AG09309 (cell line): ENCODE results near the gene SEC61A1.

ENCODE experiments used
- DNase-seq: peaks from one replicate; pipeline ENCODE4 v3.0.0-alpha.2; 2010; ENCODE audit warnings: low read depth
- H3K4me3 ChIP-seq: 2 replicates; pipeline ENCODE4 v1.5.1; 2011; ENCODE audit warnings: mild to moderate bottlenecking, low read depth, low read length, moderate library complexity; ENCODE audit not compliant: control insufficient read depth
- TF ChIP-seq, protein P1 (sequence below): IDR thresholded peaks from 2 replicates; pipeline ENCODE4 v1.5.1; 2011; ENCODE audit warnings: mild to moderate bottlenecking, low read depth, low read length, inconsistent platforms; ENCODE audit not compliant: insufficient read depth, control insufficient read depth; ENCODE audit errors: missing control alignments

SEC61A1 gene

DNA sequence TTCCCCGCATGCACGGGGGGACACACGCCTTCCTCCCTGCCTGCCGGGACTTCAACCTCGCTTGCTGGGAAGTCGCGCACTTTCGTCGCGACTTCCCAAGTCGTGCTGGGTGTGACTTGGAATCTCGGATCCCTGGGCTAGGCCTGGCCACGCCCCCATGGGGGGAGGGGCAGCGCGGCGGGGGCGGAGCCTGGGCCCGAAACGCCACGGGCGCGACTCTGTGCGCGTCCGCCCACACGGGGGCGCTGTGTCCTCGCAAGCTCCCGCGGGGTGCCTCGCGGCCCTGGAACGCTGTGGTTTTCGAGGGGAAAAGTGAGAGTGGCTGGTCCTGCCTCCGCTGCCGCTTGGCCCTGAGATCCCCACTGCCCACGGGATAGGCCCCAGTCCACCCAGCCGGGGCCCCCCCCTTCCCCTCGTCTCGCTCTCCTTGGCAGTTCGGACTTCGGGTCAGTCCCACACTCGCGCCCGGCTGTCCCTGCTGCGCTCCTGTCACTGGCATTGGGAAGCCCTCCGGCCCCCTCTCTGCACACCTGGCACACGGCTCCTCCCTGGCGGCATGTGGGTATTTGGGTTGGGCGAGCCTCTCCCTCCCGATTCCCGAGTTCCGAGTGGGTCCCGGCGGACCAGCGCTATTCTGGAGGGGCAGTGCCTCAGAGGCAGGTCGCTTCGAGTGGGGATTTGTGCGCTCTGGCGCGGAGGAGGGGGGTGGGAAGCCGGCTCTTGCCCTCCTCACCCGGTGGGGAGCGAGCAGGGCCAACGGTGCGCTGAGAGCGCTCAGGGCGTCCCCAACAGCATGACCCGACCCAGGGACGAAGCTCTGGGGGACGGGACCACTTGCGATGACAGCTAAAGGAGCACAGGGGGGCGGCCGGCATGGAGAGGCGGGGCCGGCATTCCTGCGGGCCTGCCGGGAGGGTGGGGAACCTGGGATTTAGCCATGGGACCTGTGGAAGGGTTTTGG is 23.6 kb downstream of the SEC61A1 start:
- H3K4me3 ChIP-seq: peak overlapping the region; percentile 13
- TF ChIP-seq, protein P1, sequence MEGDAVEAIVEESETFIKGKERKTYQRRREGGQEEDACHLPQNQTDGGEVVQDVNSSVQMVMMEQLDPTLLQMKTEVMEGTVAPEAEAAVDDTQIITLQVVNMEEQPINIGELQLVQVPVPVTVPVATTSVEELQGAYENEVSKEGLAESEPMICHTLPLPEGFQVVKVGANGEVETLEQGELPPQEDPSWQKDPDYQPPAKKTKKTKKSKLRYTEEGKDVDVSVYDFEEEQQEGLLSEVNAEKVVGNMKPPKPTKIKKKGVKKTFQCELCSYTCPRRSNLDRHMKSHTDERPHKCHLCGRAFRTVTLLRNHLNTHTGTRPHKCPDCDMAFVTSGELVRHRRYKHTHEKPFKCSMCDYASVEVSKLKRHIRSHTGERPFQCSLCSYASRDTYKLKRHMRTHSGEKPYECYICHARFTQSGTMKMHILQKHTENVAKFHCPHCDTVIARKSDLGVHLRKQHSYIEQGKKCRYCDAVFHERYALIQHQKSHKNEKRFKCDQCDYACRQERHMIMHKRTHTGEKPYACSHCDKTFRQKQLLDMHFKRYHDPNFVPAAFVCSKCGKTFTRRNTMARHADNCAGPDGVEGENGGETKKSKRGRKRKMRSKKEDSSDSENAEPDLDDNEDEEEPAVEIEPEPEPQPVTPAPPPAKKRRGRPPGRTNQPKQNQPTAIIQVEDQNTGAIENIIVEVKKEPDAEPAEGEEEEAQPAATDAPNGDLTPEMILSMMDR: peak; percentile 72
- no peak for DNase-seq

DNA sequence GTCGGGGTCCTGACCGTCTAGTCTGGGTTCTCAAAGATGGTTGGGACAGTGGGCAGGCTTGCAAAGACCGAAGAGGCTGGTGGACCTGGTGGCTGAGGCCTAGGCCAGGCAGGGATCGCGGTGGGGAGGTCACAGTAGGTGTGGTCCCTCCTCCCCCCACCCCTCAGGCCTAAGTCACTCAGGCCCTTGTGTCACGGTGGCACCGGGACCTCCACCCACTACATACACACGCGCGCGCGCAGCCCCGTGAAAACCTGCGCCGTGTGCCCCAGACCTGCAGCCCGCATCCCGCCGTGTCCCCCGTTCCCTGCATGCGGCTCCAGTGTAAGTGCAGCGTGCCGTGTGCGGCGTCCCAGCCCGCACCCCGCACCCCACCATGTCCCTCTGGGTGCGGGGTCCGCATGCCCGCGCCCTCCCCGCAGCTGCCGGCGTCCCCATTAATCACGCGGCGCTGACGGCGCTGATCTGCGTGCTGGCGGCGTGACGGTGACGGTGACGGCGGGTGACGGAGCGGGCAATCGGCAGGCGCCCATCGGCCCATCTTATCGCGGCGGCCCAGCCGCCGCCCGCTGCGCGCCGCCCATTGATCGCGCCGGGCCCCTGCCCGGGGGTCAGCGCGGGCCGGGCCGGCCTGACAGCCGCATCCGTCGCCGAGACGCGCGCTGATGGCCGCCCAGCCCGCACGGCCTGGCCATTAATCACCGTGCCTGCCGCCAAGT is 24.4 kb downstream of the SEC61A1 start:
- TF ChIP-seq, protein P1: no peak
- DNase-seq: no peak
- H3K4me3 ChIP-seq: no peak overlapping the region

DNA sequence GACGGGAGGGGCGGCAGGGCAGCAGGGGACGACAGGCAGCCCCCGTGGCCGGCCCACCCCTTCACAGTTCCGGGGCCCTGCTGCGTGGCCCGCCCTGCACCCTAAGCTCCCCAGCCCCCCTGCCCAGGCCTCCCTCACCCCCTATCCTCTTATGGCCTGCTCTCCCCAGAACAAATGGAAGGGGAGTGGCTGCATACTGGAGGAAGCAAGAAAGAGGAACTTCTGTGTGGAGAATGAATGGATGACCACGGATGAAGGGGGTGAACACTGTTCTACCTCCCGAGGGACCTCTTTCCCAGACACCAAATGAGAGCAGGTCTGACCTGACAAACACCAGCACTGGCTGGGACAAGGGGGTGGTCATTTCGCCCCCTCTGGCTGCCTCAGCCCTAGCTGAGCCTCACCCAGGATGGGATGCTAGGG is 25.0 kb downstream of the SEC61A1 start:
- TF ChIP-seq, protein P1: no peak
- H3K4me3 ChIP-seq: no peak overlapping the region
- no peak for DNase-seq

DNA sequence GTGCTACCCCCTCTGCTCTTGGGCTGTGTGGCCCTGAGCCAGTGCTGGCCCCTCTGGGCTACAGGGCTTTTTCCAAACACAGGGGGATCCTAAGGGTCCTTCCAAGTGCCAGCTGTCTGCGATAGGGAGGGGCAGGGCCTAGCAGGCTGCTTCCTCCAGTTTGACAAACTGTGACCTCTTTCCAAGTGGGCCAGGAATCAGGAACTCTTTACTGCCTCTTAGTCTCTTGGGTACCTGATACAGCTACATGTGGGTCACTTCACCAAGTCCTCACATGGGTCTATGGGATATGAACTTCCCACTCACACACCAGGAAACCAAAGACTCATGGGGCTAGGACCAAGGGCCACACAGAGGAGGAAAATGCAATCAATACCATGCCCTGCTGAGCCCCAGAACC is 25.4 kb downstream of the SEC61A1 start:
- TF ChIP-seq, protein P1: no peak
- no peak for DNase-seq
- H3K4me3 ChIP-seq: no peak overlapping the region

DNA sequence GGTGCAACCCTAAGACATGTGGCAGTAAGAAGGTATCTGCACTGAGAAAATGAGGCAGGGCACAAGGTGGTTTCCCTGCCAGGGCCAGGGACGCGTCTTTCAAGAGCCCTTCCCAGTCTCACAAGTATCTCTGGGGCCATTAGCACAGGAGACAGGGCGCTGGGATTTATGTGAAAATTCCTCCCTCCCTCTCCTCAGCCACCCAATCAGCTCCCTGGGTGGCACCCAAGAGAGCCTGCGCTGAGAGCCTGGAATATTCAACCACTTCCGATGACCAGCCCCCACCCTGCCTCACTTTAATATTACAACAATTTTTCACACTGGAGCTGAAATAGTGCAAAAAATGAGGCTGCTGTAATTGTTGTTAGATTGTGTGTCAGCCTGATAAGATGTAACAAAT is 26.1 kb downstream of the SEC61A1 start:
- no peak overlapping the region for H3K4me3 ChIP-seq
- TF ChIP-seq, protein P1: no peak
- no peak for DNase-seq

DNA sequence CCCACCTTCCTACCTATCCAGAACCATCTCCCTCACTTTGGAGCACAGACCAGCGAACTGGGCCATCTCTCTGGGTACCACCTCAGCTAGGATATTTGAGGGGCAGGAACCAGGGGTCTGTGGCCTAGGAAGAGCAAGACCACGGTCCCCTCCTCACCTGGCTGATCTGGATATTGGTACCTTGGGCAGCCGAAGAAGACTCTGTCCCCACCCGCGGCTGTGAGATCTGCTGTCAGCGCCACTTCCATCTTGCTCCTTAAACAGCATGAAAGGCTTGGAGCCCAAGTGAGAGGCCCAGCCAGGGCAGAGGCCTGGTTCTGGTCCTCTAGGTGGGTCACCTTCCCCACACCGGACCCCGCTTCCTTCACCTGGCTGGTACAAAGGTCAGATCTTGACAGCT is 26.6 kb downstream of the SEC61A1 start:
- H3K4me3 ChIP-seq: no peak overlapping the region
- TF ChIP-seq, protein P1: no peak
- no peak for DNase-seq
